ENCODE data around the gene KSR2.
"Not testable (repeated sequence)": the region's sequence is repeated elsewhere in the genome, so short reads cannot be mapped to it uniquely, and the experiment has no call there.

Gene KSR2

DNA sequence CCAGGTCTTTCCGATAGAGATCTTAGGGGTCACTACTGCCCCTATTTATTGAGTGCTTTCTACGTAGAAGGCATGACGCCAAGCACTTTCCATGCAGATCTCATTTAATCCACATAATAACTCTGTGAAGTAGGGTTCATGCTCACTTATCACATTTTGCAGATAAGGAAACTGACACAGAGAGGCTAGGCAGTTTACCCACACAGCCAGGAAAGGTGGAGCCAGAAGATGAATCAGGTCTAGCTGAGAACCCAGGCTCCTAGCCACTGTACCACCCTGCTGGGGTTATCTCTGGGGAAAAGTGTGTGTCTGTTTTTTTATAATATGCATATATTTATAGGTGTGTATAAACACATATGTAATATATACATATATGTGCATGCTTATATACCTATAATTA, 83.6 kb downstream of the KSR2 start:
- peaks cover 8% of the 10 kb centered on the region for H3K9me3 Mint-ChIP-seq
- H3K27ac Mint-ChIP-seq: no peak overlapping the region
- peaks cover 42% of the 10 kb centered on the region for H3K27me3 Mint-ChIP-seq
- H3K36me3 Mint-ChIP-seq: peaks cover 6% of the 10 kb centered on the region
- H3K4me3 Mint-ChIP-seq: no peak overlapping the region
- no peak for ATAC-seq
- H3K4me1 Mint-ChIP-seq: peaks cover 6% of the 10 kb centered on the region

DNA sequence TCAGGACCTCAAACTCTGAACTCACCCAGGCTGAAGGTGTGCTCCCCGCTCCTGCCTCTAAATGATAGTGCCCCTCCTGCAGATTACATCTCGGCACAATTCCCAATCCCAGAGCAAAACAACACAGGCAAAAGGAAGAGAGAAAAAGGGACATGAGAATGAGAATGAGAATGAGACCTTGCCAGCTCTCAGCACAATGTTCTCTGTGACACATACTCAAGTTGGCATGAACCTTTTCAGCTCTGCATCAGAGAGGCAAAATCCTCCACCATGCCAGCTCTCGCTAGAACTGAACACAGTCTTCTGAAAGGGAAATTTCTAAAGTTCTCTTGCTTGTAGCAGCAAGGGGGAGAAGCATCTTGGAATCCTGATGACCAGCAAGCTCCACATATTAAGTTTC, 84.6 kb downstream of the KSR2 start:
- Mint-ChIP-seq H3K9me3 (peaks cover 8% of the 10 kb centered on the region), H3K27ac (no peak overlapping the region), H3K4me1 (peaks cover 4% of the 10 kb centered on the region), H3K36me3 (peaks cover 6% of the 10 kb centered on the region), H3K4me3 (no peak overlapping the region), H3K27me3 (peaks cover 39% of the 10 kb centered on the region)
- no peak for ATAC-seq

DNA sequence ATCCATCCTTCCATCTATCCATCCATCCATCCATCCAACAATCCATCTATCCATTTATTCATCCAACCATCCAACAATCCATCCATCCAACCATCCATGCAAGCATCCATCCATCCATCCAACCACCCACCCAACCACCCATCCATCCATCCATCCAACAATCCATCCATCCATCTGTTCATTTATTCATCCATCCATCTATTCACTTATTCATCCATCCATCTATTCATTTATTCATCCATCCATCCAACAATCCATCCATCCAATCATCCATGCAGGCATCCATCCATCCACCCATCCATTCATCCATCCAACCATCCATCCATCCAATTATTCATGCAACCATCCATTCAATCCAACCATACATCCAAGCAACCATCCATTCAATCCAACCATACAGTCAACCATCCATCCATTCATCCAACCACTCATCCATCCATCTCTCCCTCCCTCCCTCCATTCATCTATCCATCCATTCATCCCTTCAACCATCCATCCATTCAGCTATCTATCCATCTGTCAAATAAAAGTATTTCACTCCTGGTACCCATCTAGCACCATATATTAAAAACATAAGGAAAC, 86.1 kb downstream of the KSR2 start:
- H3K27me3 Mint-ChIP-seq: peaks cover 43% of the 10 kb centered on the region
- ATAC-seq: no peak
- no peak overlapping the region for H3K27ac Mint-ChIP-seq
- peaks cover 6% of the 10 kb centered on the region for H3K36me3 Mint-ChIP-seq
- peaks cover 8% of the 10 kb centered on the region for H3K9me3 Mint-ChIP-seq
- H3K4me1 Mint-ChIP-seq: no peaks in the 10 kb centered on the region
- H3K4me3 Mint-ChIP-seq: no peak overlapping the region

DNA sequence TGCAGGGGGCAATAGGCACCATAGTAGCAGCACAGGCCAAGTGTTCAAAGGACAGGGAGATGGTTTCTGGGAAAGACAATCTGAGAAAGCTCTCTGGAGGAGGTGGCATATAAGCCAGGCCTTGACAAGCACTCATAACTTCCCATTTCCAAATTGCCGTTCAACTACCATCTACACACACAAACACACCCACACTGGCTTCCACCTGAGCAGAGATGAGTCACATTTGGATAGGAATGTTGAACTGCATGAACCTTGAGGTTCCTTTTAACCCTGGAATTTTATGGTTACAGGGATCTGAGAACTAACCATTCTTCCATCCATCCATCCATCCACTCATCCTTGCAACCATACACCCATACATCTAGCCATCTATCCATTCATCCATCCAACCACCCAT, 86.6 kb downstream of the KSR2 start:
- Mint-ChIP-seq H3K4me1 (no peaks in the 10 kb centered on the region), H3K27me3 (peaks cover 43% of the 10 kb centered on the region), H3K27ac (no peak overlapping the region), H3K9me3 (peaks cover 8% of the 10 kb centered on the region), H3K36me3 (peaks cover 6% of the 10 kb centered on the region), H3K4me3 (no peak overlapping the region)
- ATAC-seq: no peak

DNA sequence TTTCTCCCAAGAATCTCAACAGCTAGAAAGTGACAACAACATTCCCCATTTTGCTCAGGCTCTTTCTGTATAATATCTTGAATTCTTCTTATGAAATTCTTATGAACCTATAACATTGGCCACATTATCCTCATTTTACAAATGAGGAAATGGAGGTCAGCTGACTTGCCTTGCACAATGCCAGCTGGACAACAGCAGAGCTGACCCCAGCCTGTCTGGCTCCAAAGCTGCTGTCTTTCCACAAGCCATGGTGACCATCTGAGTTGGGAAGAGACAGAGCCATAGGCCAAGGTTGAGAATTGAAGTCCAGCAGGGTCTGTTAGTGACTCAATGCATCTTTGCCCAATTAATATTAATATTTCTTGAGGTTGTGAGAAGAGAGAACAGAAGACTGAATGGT, 87.3 kb downstream of the KSR2 start:
- no peaks in the 10 kb centered on the region for H3K4me1 Mint-ChIP-seq
- H3K27me3 Mint-ChIP-seq: peaks cover 39% of the 10 kb centered on the region
- H3K36me3 Mint-ChIP-seq: peaks cover 6% of the 10 kb centered on the region
- no peak for ATAC-seq
- H3K4me3 Mint-ChIP-seq: no peak overlapping the region
- no peak overlapping the region for H3K27ac Mint-ChIP-seq
- H3K9me3 Mint-ChIP-seq: peaks cover 8% of the 10 kb centered on the region

DNA sequence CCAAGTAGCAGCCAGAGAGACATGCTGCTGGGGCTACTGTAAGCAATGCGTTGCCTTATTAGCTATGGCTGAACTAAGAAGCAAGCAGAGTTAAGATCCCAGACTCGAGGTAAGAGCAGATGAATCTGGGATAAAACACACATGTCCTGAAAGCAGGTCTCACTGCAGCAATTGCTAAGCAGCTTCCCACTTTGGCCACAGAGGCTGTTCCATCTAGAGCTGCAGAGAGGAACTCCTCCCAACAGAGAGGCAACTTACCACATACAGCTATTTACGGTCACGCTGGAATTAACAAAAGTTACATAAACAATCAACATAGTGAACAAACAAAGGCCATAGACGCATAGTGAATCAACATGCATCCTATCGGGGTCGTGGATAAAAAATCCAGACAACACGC, 90.2 kb downstream of the KSR2 start:
- H3K4me1 Mint-ChIP-seq: peaks cover 15% of the 10 kb centered on the region
- ATAC-seq: no peak
- H3K4me3 Mint-ChIP-seq: no peak overlapping the region
- H3K36me3 Mint-ChIP-seq: peaks cover 6% of the 10 kb centered on the region
- H3K9me3 Mint-ChIP-seq: peaks cover 8% of the 10 kb centered on the region
- H3K27ac Mint-ChIP-seq: no peak overlapping the region
- H3K27me3 Mint-ChIP-seq: peaks cover 51% of the 10 kb centered on the region

- H3K4me3 Mint-ChIP-seq: no peak overlapping the region
- no peak overlapping the region for H3K27ac Mint-ChIP-seq
- ATAC-seq: no peak
- no peaks in the 10 kb centered on the region for H3K9me3 Mint-ChIP-seq
- H3K27me3 Mint-ChIP-seq: peaks cover 35% of the 10 kb centered on the region
- peaks cover 15% of the 10 kb centered on the region for H3K4me1 Mint-ChIP-seq
- H3K36me3 Mint-ChIP-seq: no peaks in the 10 kb centered on the region
Observed at GRCh38 chr12:117876436-117876816, 92.4 kb downstream of the KSR2 start.

DNA sequence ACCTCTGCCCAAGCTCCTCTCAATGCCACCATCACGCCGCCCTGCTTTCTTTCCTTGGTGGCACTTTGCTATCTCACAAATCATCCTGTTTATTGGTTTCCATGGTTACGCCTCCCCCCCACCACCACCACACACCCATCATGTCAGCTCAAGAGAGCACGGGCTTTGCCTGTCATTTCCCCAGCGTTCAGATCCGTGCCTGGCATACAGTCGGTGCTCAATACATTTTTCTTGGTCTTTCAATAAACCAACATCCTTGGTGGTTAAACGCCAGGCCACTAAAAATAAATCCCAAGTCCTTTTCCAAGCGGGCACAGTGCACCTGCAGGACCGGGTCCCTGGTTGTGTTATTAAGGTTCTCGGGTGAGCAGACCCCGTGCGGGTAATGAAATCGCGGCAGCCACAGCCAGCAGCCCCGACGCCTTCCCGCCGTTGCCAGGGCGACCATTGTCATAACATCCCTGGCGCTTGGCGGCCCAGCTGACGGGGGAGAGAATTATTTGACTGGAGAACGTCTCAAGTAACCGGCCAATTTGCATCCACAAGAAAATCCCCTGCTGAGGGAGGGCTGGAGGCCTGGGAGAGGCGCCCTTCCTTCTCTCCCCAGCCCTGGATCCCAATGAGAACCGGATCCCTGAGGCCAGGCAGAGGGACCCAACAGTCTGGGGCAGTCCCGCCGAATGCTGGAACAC, 92.9 kb downstream of the KSR2 start:
- peaks cover 35% of the 10 kb centered on the region for H3K27me3 Mint-ChIP-seq
- ATAC-seq: no peak
- no peaks in the 10 kb centered on the region for H3K9me3 Mint-ChIP-seq
- no peak overlapping the region for H3K27ac Mint-ChIP-seq
- H3K4me1 Mint-ChIP-seq: peaks cover 15% of the 10 kb centered on the region
- H3K4me3 Mint-ChIP-seq: no peak overlapping the region
- no peaks in the 10 kb centered on the region for H3K36me3 Mint-ChIP-seq

DNA sequence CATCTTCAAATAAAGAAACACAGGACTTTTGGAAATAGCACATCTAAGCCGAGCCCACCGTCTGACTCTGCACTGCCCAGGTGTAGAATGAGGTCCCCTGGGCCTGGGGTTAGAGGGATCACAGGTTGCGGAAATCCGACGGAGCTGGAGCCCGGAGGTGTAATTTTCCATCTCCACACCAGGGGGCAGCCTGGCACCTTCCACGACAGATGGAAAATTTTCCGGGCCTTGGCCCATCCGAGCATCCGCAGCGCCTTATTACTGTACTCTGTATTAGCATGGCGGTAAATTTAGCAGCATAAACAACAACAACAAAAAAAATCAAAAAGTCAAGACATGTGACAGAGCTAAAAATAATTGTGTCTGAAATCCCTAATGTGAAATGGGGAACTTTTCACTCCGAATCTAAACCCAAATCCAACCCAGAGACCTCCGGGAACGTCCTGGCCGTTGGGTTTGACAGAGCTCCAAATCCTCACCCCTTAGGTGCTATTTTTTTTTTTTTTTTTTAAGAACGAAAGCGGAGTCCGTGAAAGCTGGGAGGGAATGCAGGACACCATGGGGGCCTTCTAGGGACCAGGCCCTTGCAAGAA, 93.9 kb downstream of the KSR2 start:
- Mint-ChIP-seq H3K4me3 (no peak overlapping the region), H3K4me1 (peaks cover 15% of the 10 kb centered on the region), H3K36me3 (no peaks in the 10 kb centered on the region), H3K27ac (no peak overlapping the region), H3K27me3 (peaks cover 35% of the 10 kb centered on the region), H3K9me3 (no peaks in the 10 kb centered on the region)
- peak; percentile 73 for ATAC-seq

DNA sequence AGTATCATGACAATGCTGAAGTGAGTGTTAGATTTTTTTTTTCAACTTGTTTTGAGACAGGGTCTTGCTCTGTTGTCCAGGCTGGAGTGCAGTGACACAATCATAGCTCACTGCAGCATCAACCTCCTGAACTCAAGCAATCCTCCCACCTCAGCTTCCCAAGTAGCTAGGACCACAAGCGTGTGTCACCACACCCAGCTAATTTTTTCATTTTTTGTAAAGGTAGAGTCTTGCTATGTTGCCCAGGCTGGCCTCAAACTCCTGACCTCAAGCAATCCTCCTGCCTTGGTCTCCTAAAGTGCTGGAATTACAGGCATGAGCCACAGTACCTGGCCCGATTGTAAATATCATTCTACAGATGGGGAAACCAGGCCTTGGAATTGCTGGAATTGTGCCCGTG, 94.6 kb downstream of the KSR2 start:
- peaks cover 35% of the 10 kb centered on the region for H3K27me3 Mint-ChIP-seq
- peaks cover 15% of the 10 kb centered on the region for H3K4me1 Mint-ChIP-seq
- not testable (repeated sequence) for H3K9me3 Mint-ChIP-seq, H3K27ac Mint-ChIP-seq, H3K36me3 Mint-ChIP-seq, ATAC-seq, H3K4me3 Mint-ChIP-seq

DNA sequence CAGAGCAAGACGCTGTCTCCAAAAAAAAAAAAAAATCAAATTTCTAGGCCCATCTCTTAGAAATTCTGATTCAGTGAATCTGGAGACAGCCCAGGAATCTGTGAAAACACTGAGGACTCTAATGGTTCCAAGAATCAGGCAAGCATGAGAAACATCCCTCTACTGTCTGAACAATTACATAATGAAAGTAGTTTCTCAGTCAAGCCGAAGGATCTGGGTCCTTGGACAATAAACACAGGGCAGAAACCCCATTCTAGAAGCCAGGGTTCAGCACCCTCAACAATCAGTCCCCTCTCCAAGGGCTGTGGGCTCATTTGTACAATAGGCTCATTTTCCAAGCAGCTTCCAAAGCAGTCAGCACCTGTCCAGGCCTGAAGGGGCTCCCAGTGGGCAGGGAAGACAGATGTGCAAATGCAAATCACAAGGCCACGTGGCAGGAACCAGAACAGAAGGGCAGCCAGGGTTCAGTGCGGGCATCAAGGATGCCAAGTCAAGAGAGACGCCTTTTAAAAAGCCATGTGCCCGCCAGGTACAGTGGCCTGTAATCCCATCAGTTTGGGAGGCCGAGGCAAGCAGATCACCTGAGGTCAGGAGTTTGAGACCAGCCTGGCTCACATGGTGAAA, 96.1 kb downstream of the KSR2 start:
- no peaks in the 10 kb centered on the region for H3K36me3 Mint-ChIP-seq
- no peak overlapping the region for H3K27ac Mint-ChIP-seq
- peaks cover 25% of the 10 kb centered on the region for H3K27me3 Mint-ChIP-seq

GRCh38 chr12:117869551-117869950, 99.2 kb downstream of the KSR2 start:
- no peaks in the 10 kb centered on the region for H3K9me3 Mint-ChIP-seq
- H3K4me3 Mint-ChIP-seq: no peak overlapping the region
- H3K27me3 Mint-ChIP-seq: peaks cover 4% of the 10 kb centered on the region
- no peak overlapping the region for H3K27ac Mint-ChIP-seq
- no peaks in the 10 kb centered on the region for H3K36me3 Mint-ChIP-seq
- peaks cover 1% of the 10 kb centered on the region for H3K4me1 Mint-ChIP-seq
- ATAC-seq: no peak

More for the DNA sequence above, 96.1 kb downstream of the KSR2 start:
- Mint-ChIP-seq H3K9me3 (no peaks in the 10 kb centered on the region), H3K4me1 (peaks cover 15% of the 10 kb centered on the region), H3K4me3 (no peak overlapping the region)
- no peak for ATAC-seq

DNA sequence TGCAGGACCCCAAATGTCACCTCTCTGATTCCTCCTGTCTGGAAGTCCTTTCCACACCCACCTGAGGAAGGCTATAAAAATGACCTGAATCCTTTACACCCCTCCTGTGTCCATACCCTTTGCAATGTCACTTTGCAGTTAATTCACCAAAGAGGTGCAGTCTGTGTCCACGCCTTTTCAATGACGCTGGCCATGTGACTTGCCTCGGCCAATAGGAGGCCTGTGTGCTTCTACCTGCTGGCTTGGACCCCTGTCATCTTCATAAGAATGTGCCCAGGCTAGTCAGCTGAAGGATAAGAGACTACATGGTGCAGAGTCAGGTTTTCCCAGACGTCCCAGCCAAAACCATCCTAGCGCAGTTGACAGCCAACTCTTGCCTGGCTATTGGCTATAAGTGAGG, 101.4 kb downstream of the KSR2 start:
- no peak overlapping the region for H3K27ac Mint-ChIP-seq
- peaks cover 10% of the 10 kb centered on the region for H3K27me3 Mint-ChIP-seq
- no peaks in the 10 kb centered on the region for H3K4me1 Mint-ChIP-seq
- peaks cover 3% of the 10 kb centered on the region for H3K9me3 Mint-ChIP-seq
- H3K4me3 Mint-ChIP-seq: no peak overlapping the region
- no peaks in the 10 kb centered on the region for H3K36me3 Mint-ChIP-seq
- ATAC-seq: no peak

- H3K27ac Mint-ChIP-seq: no peak overlapping the region
- peaks cover 3% of the 10 kb centered on the region for H3K9me3 Mint-ChIP-seq
- peaks cover 10% of the 10 kb centered on the region for H3K27me3 Mint-ChIP-seq
- ATAC-seq: no peak
- H3K4me3 Mint-ChIP-seq: no peak overlapping the region
- H3K4me1 Mint-ChIP-seq: no peaks in the 10 kb centered on the region
- H3K36me3 Mint-ChIP-seq: no peaks in the 10 kb centered on the region
Observed at GRCh38 chr12:117865505-117865904, 103.3 kb downstream of the KSR2 start.

- Mint-ChIP-seq H3K4me1 (no peaks in the 10 kb centered on the region), H3K9me3 (peaks cover 3% of the 10 kb centered on the region), H3K36me3 (no peaks in the 10 kb centered on the region), H3K27ac (no peak overlapping the region), H3K4me3 (no peak overlapping the region), H3K27me3 (peaks cover 10% of the 10 kb centered on the region)
- ATAC-seq: no peak
Observed at GRCh38 chr12:117863002-117863709, 105.6 kb downstream of the KSR2 start.

Data from stimulated activated memory B cell treated with anti-CD40 and anti-IgM and Interleukin-4, amounts not matched to agents 10 μg/mL and 1 μg/mL and 100 μg/mL, for 72 hours (primary cell).